ENCODE data around the gene DNAJB6. TPM values are rescaled to one million over a fixed set of nuclear protein-coding genes. Genes with fewer than 3 reads are reported as not detected.

The DNAJB6 gene
- total RNA-seq, 1 experiment from 2014 or later, result 82.5 TPM

DNA sequence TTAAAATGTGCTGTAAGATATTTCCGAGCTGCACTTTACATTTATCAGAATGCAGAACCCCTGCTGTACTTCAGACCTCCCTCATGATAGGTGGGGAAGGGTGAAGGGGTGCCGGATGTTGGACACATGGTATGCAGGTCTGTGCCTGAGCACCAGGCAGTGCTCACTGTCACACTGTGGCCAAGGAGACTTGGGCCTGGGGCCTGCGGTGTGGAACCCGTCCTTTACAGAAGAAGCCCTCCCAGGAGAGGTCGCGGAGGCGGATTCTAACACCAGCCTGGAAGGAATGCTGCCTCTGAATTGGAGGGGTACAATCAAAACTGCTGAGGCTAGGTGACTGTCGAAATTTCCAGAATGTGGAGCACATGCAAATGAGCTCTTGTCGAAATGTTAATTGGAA is 34.5 kb downstream of the DNAJB6 start:
- Histone ChIP-seq H3K9me2 (ENCODE audit: insufficient read depth) (no peaks in the 10 kb centered on the region), H3K4me1 (ENCODE audit: control insufficient read depth in 1 of 2, insufficient read depth in 2 of 2, low read length in 2 of 2) (no peaks in the 10 kb centered on the region), H3K4me2 (ENCODE audit: low read length) (no peak overlapping the region), H3K9ac (ENCODE audit: low read length) (no peak overlapping the region), H3K4me3 (replicated peaks in 1 of 2; ENCODE audit: low read depth in 1 of 2, low read length in 2 of 2) (no peak overlapping the region), H3K9me3 (ENCODE audit: control insufficient read depth in 1 of 2, insufficient read depth in 1 of 2, low read depth in 1 of 2, low read length in 2 of 2) (no peaks in the 10 kb centered on the region), H3K27ac (ENCODE audit: low read depth, low read length) (no peak overlapping the region), H3K36me3 (ENCODE audit: control insufficient read depth in 1 of 2, insufficient read depth in 2 of 2, low read length in 2 of 2) (peaks cover 35% of the 10 kb centered on the region in 2 experiments), H3K27me3 (ENCODE audit: insufficient read depth, low read length) (no peaks in the 10 kb centered on the region), H3K79me2 (ENCODE audit: insufficient read depth, low read length) (peaks cover 90% of the 10 kb centered on the region), H2AFZ (ENCODE audit: low read depth, low read length, poor library complexity, severe bottlenecking) (no peak overlapping the region), H4K20me1 (ENCODE audit: insufficient read depth) (peaks cover 8% of the 10 kb centered on the region; the same call in 1 of the 2 replicates)
- POLR2A ChIA-PET, result no interaction called here
- no peak; the same call in 1 of the 2 replicates for ATAC-seq
- no TSS peak for BruUV-seq (replicated peaks)
- RAD21 ChIA-PET (ENCODE audit: low non-redundant PET in 1 of 2, low total read pairs in 2 of 2, uncharacterized antibody in 2 of 2, unreplicated experiment in 2 of 2), result no interaction called here
- CTCF ChIA-PET, result no interaction called here
- DNase-seq (ENCODE audit: low read depth, low spot score), result no peak
- intact Hi-C loops (cut with micrococcal nuclease), result no loop called here
- TF ChIP-seq, protein P1, sequence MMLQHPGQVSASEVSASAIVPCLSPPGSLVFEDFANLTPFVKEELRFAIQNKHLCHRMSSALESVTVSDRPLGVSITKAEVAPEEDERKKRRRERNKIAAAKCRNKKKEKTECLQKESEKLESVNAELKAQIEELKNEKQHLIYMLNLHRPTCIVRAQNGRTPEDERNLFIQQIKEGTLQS (IDR thresholded peaks at IDR 0.05), result no peak
- TF ChIP-seq, protein P2, sequence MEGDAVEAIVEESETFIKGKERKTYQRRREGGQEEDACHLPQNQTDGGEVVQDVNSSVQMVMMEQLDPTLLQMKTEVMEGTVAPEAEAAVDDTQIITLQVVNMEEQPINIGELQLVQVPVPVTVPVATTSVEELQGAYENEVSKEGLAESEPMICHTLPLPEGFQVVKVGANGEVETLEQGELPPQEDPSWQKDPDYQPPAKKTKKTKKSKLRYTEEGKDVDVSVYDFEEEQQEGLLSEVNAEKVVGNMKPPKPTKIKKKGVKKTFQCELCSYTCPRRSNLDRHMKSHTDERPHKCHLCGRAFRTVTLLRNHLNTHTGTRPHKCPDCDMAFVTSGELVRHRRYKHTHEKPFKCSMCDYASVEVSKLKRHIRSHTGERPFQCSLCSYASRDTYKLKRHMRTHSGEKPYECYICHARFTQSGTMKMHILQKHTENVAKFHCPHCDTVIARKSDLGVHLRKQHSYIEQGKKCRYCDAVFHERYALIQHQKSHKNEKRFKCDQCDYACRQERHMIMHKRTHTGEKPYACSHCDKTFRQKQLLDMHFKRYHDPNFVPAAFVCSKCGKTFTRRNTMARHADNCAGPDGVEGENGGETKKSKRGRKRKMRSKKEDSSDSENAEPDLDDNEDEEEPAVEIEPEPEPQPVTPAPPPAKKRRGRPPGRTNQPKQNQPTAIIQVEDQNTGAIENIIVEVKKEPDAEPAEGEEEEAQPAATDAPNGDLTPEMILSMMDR (IDR thresholded peaks at IDR 0.05 in 2 of 3, conservative IDR thresholded peaks at IDR 0.05 in 1 of 3; ENCODE audit: borderline replicate concordance in 1 of 3, insufficient read depth in 1 of 3, low read depth in 2 of 3, low read length in 2 of 3), result no peak
- no peak for TF ChIP-seq ZNF274 (IDR thresholded peaks at IDR 0.05; ENCODE audit: low read depth, low read length)
- TF ChIP-seq ZFX (IDR thresholded peaks at IDR 0.05), result no peak
- TF ChIP-seq YY1 (IDR thresholded peaks at IDR 0.05; ENCODE audit: extremely low read depth, insufficient replicate concordance, low read depth, low read length), result no peak
- TF ChIP-seq, protein P3, sequence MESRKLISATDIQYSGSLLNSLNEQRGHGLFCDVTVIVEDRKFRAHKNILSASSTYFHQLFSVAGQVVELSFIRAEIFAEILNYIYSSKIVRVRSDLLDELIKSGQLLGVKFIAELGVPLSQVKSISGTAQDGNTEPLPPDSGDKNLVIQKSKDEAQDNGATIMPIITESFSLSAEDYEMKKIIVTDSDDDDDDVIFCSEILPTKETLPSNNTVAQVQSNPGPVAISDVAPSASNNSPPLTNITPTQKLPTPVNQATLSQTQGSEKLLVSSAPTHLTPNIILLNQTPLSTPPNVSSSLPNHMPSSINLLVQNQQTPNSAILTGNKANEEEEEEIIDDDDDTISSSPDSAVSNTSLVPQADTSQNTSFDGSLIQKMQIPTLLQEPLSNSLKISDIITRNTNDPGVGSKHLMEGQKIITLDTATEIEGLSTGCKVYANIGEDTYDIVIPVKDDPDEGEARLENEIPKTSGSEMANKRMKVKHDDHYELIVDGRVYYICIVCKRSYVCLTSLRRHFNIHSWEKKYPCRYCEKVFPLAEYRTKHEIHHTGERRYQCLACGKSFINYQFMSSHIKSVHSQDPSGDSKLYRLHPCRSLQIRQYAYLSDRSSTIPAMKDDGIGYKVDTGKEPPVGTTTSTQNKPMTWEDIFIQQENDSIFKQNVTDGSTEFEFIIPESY (IDR thresholded peaks at IDR 0.05; ENCODE audit: extremely low read depth, insufficient replicate concordance, low read length), result no peak
- no peak for TF ChIP-seq SIN3A (IDR thresholded peaks at IDR 0.05; ENCODE audit: low read depth)
- TF ChIP-seq EZH2 (IDR thresholded peaks at IDR 0.05), result no peak
